Fibroblast of mammary gland (primary cell): ENCODE data around the gene IGIP.

Experiments
- DNase-seq: peaks from one replicate; pipeline ENCODE4 v3.0.0-alpha.2; 2010; ENCODE audit warnings: low read depth
- H3K4me3 ChIP-seq: 2 replicates; pipeline ENCODE4 v1.5.1; 2011; ENCODE audit warnings: low read depth, mild to moderate bottlenecking, low read length, moderate library complexity; ENCODE audit not compliant: control insufficient read depth
- CTCF ChIP-seq: conservative IDR thresholded peaks from 2 replicates; pipeline ENCODE4 v1.5.1; 2011; ENCODE audit warnings: low read depth, low read length, inconsistent platforms; ENCODE audit not compliant: control insufficient read depth, insufficient read depth

The IGIP gene

GRCh38 chr5:140110646-140110957 lies 15.1 kb upstream of the IGIP start:
- H3K4me3 ChIP-seq: no peak overlapping the region
- DNase-seq: no peak
- no peak for TF ChIP-seq CTCF

- H3K4me3 ChIP-seq: no peak overlapping the region
- no peak for TF ChIP-seq CTCF
- DNase-seq: no peak
These were observed 14.5 kb upstream of the IGIP start for GRCh38 chr5:140111011-140111858.

- no peak for DNase-seq
- no peak overlapping the region for H3K4me3 ChIP-seq
- TF ChIP-seq CTCF: no peak
These were observed 13.7 kb upstream of the IGIP start for GRCh38 chr5:140111859-140112551.

GRCh38 chr5:140112685-140113179 lies 13.0 kb upstream of the IGIP start:
- DNase-seq: no peak
- no peak for TF ChIP-seq CTCF
- peak overlapping the region; percentile 70 for H3K4me3 ChIP-seq

- TF ChIP-seq CTCF: no peak
- H3K4me3 ChIP-seq: peak overlapping the region; percentile 70
- DNase-seq: no peak
These were observed 12.5 kb upstream of the IGIP start for GRCh38 chr5:140113180-140113698.

- peak; percentile 91 for DNase-seq
- no peak for TF ChIP-seq CTCF
- peak within 1 kb of the TSS; percentile 70 for H3K4me3 ChIP-seq
These were observed 12.0 kb upstream of the IGIP start, which contains the start of gene PURA for GRCh38 chr5:140113699-140114263. Gene PURA, plus strand, starts transcription at chr5:140114109. Its CDS starts 73 bp downstream, at chr5:140114182.
